HepG2 (cell line): Measurements from ENCODE around the gene ITIH3. TPM values are rescaled to one million over a fixed set of nuclear protein-coding genes. Genes with fewer than 3 reads are reported as not detected.
A peak's percentile ranks its signal among the peaks of the same experiment; 100 is the strongest.

ENCODE experiments used
- BCLAF1 ChIP-seq: fragments of 450-650 bp; IDR thresholded peaks from 2 replicates; pipeline ENCODE4 v1.6.1; 2017; ENCODE audit warnings: mild to moderate bottlenecking
- HDAC6 ChIP-seq: fragments of 200-600 bp; sonication (generic); IDR thresholded peaks from 2 replicates; pipeline ENCODE4 v1.7.0; 2017; ENCODE audit warnings: mild to moderate bottlenecking, antibody characterized with exemption, low read length, low read depth
- IRF9 ChIP-seq: sonication (generic); formaldehyde crosslinking; IDR thresholded peaks from 2 replicates; pipeline ENCODE4 v1.8.0; 2022; ENCODE audit warnings: missing genetic modification reagents, mild to moderate bottlenecking, borderline replicate concordance
- KLF11 ChIP-seq: IDR thresholded peaks from 2 replicates; pipeline ENCODE4 v1.6.1; 2016; ENCODE audit warnings: missing compliant biosample characterization
- MXD4 ChIP-seq: IDR thresholded peaks from 2 replicates; pipeline ENCODE4 v1.6.1; 2016; ENCODE audit warnings: mild to moderate bottlenecking, missing biosample characterization, missing genetic modification reagents
- SP2 ChIP-seq: sonication (generic); formaldehyde crosslinking; IDR thresholded peaks from 2 replicates; pipeline ENCODE4 v1.5.1; 2020; ENCODE audit warnings: mild to moderate bottlenecking, missing genetic modification reagents
- THAP8 ChIP-seq: sonication (generic); formaldehyde crosslinking; IDR thresholded peaks from 2 replicates; pipeline ENCODE4 v1.5.1; 2020; ENCODE audit warnings: missing genetic modification reagents, mild to moderate bottlenecking, borderline replicate concordance
- TOPORS ChIP-seq: sonication (generic); formaldehyde crosslinking; IDR thresholded peaks from 2 replicates; pipeline ENCODE4 v1.8.0; 2023; ENCODE audit warnings: mild to moderate bottlenecking, missing genetic modification reagents
- ZBTB33 ChIP-seq: sonication (generic); formaldehyde crosslinking; IDR thresholded peaks from 2 replicates; pipeline ENCODE4 v1.4.0; 2020; ENCODE audit warnings: missing genetic modification reagents
- ZBTB8A ChIP-seq: sonication (generic); formaldehyde crosslinking; IDR thresholded peaks from 2 replicates; pipeline ENCODE4 v1.4.0; 2020; ENCODE audit warnings: mild to moderate bottlenecking, low read depth, missing genetic modification reagents, borderline replicate concordance
- ZNF12 ChIP-seq: sonication (generic); formaldehyde crosslinking; IDR thresholded peaks from 2 replicates; pipeline ENCODE4 v1.5.0; 2020; ENCODE audit warnings: missing genetic modification reagents
- ZNF496 ChIP-seq: sonication (generic); formaldehyde crosslinking; IDR thresholded peaks from 2 replicates; pipeline ENCODE4 v1.8.1; 2023; ENCODE audit warnings: mild to moderate bottlenecking, moderate library complexity, missing genetic modification reagents; ENCODE audit not compliant: insufficient replicate concordance
- ZNF567 ChIP-seq: sonication (generic); formaldehyde crosslinking; IDR thresholded peaks from 2 replicates; pipeline ENCODE4 v1.8.1; 2023; ENCODE audit warnings: mild to moderate bottlenecking, missing genetic modification reagents, borderline replicate concordance
- ZNF879 ChIP-seq: sonication (generic); formaldehyde crosslinking; IDR thresholded peaks from 2 replicates; pipeline ENCODE4 v1.8.1; 2023; ENCODE audit warnings: missing genetic modification reagents
- ZSCAN22 ChIP-seq: sonication (generic); formaldehyde crosslinking; IDR thresholded peaks from 2 replicates; pipeline ENCODE4 v1.4.0; 2020; ENCODE audit warnings: mild to moderate bottlenecking, missing genetic modification reagents
- ZSCAN5A ChIP-seq: sonication (generic); formaldehyde crosslinking; IDR thresholded peaks from 2 replicates; pipeline ENCODE4 v1.8.0; 2022; ENCODE audit warnings: mild to moderate bottlenecking, missing genetic modification reagents, borderline replicate concordance
- polyA plus RNA-seq, 8 experiments: library from polyadenylated mRNA; depleted of rRNA in 3 of 8; stranded (reverse) in 7 of 8; unstranded in 1 of 8; fragments of >200 nt; fragmentation: Illumina TruSeq in 4 of 8; extraction: Trizol in 4 of 8; gene quantifications; 2 replicates each; pipeline versions ENCODE4 v1.2.1 to v1.2.3, GENCODE V29; 2011 to 2016; ENCODE audit warnings: low read depth in 4 of 8, missing spikeins in 1 of 8, mixed read lengths in 1 of 8; ENCODE audit not compliant: insufficient read depth in 1 of 8
- total RNA-seq, 5 experiments: library from RNA; depleted of rRNA; stranded (reverse); fragments of >200 nt; fragmentation: Illumina TruSeq; extraction: Trizol; gene quantifications; 2 replicates each; pipeline ENCODE4 v1.2.3, GENCODE V29; 2016; ENCODE audit warnings: low read depth in 1 of 5

The ITIH3 gene
- total and polyA plus RNA-seq, 2 of the 13 experiments (the other 11 are each of a cell fraction or from before 2014, with no cell fraction given) = 105 to 632 TPM

- TF ChIP-seq ZBTB33 (CRISPR knock-in tag) (no peak), ZNF567 (CRISPR knock-in tag) (no peak), ZNF12 (no peak), MXD4 (CRISPR knock-in tag) (no peak), BCLAF1 (no peak), ZNF879 (CRISPR knock-in tag) (no peak), TOPORS (CRISPR knock-in tag) (no peak), THAP8 (no peak), ZNF496 (CRISPR knock-in tag) (no peak), HDAC6 (no peak), ZSCAN5A (CRISPR knock-in tag) (no peak), IRF9 (CRISPR knock-in tag) (0 out of 2 replicates have a peak, but pooled peaks have one; percentile 21), ZBTB8A (CRISPR knock-in tag) (no peak), KLF11 (CRISPR knock-in tag) (no peak), SP2 (CRISPR knock-in tag) (no peak), ZSCAN22 (CRISPR knock-in tag) (no peak)
Measured at GRCh38 chr3:52787246-52787645, 7.3 kb upstream of the ITIH3 start (continued).
